GM13977 (cell line): ENCODE data around the gene EXOC5.
"Not testable (repeated sequence)": the region's sequence is repeated elsewhere in the genome, so short reads cannot be mapped to it uniquely, and the experiment has no call there.

Experiments used
- DNase-seq: peaks from one replicate; pipeline ENCODE4 v3.0.0; 2012; ENCODE audit warnings: low spot score
- CTCF ChIP-seq: IDR thresholded peaks from 2 replicates; pipeline ENCODE4 v1.5.1; 2012; ENCODE audit warnings: mild to moderate bottlenecking, control low read depth; ENCODE audit not compliant: insufficient read depth; ENCODE audit errors: extremely low read depth, missing control alignments
- in situ Hi-C: fragments of 300-500 bp; cut with MboI; formaldehyde crosslinking; loops from one replicate; pipeline ENCODE4 v1.12.0; 2022; ENCODE audit warnings: low sequenced_read_pairs, low pct_unique_long_range_greater_than_20kb, mixed read lengths, inconsistent platforms; ENCODE audit not compliant: unreplicated experiment

EXOC5 gene

GRCh38 chr14:57232006-57232405, 36.7 kb downstream of the EXOC5 start:
- DNase-seq: no peak
- in situ Hi-C loops: no loop called here
- no peak for TF ChIP-seq CTCF

- in situ Hi-C loops, DNase-seq: not testable (repeated sequence)
Observed at GRCh38 chr14:57228320-57228719, 40.4 kb downstream of the EXOC5 start.

- DNase-seq: no peak
- no peak for TF ChIP-seq CTCF
- in situ Hi-C loops: no loop called here
Observed at GRCh38 chr14:57227083-57227482, 41.6 kb downstream of the EXOC5 start.

GRCh38 chr14:57221931-57222330, 46.8 kb downstream of the EXOC5 start:
- TF ChIP-seq CTCF: no peak
- in situ Hi-C loops: no loop called here
- no peak for DNase-seq

- in situ Hi-C loops: no loop called here
- no peak for DNase-seq
- TF ChIP-seq CTCF: no peak
Observed at GRCh38 chr14:57212919-57213318, 55.8 kb downstream of the EXOC5 start.

- TF ChIP-seq CTCF: no peak
- in situ Hi-C loops: no loop called here
Observed at GRCh38 chr14:57209561-57209960, 59.1 kb downstream of the EXOC5 start.

GRCh38 chr14:57205938-57206337, 62.8 kb downstream of the EXOC5 start:
- TF ChIP-seq CTCF: no peak
- in situ Hi-C loops: no loop called here
- no peak for DNase-seq

More at GRCh38 chr14:57209561-57209960, 59.1 kb downstream of the EXOC5 start:
- DNase-seq: no peak

GRCh38 chr14:57202672-57203071, 66.0 kb downstream of the EXOC5 start:
- in situ Hi-C loops, DNase-seq: not testable (repeated sequence)
